ENCODE data around the gene PDHX.

PDHX gene

DNA sequence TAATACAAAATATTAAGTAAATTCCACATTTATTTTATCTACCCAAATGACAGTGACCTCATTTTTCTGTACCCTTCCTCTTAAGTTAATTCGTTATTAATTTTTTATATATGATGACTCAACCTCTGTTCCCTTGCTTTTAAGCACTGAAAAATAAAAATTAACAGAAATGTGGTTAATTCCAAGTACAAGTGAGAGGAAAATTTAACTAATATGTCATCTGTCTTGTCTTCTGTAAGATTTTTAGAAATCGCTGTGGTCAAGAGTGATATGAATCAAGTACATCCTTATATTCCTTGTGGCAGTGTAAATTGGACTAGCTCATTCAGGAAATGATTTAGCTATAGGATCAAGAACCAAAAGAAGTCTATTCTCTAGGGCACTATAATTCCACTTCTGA is 74.5 kb downstream of the PDHX start:
- no peak for DNase-seq (ENCODE audit: low spot score)

DNA sequence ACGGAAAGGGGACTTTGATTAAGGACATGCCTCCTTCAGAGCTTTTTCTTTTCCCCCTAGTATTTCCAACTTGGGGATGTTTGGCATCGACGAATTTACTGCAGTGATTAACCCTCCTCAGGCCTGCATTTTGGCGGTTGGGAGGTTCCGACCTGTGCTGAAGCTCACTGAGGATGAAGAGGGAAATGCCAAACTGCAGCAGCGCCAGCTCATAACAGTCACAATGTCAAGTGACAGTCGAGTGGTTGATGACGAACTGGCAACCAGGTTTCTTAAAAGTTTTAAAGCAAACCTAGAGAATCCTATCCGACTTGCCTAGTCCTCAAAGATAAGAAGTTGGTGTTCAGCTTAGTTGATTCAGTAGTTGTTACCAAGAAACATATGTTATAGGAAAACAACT is 78.4 kb downstream of the PDHX start:
- DNase-seq (ENCODE audit: low spot score): no peak

DNA sequence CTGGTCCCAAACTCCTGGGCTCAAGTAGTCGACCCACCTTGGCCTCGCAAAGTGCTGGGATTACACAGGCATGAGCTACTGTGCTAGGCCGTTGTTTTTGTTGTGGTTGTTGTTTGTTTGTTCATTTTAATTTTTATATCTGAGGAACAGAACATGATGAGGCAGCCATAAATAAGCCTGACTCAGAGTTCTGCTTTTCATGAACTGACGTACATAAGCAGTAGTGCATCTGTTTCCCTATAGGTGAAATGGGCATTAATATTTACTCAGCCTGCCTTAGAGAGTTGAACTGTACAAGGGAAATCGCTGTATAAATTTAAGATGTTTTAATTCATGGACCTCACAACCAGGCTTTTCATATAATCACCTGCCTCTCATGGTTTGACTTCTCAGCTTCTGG is 80.5 kb downstream of the PDHX start:
- DNase-seq (ENCODE audit: low spot score): no peak

DNA sequence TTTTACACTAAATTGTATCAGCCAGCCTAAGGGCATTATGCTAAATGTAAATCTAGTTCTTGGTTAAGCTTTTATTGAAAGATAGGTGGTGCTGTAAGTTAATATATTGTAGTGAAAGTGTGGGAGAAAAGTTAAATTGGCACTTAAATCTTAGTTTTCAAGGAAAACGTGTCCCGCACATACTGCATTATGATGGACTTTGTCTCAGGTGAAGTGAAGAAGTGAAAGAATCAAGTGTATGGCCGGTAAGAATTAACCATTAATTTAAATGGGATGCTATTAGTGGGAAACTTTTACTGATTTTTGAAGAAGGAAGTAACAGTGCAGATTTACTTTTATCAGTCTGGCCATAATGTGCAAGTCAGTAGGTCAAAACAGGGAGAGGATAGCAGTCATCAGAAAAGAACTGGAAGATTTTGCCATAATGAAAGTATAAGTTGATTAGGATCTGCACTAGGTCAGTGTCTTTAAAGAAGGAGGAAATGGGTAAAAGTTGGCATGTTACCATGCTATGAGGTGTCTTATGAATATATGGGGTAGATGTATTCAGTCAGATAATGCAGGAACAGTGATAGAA is 81.6 kb downstream of the PDHX start:
- no peak for DNase-seq (ENCODE audit: low spot score)

DNA sequence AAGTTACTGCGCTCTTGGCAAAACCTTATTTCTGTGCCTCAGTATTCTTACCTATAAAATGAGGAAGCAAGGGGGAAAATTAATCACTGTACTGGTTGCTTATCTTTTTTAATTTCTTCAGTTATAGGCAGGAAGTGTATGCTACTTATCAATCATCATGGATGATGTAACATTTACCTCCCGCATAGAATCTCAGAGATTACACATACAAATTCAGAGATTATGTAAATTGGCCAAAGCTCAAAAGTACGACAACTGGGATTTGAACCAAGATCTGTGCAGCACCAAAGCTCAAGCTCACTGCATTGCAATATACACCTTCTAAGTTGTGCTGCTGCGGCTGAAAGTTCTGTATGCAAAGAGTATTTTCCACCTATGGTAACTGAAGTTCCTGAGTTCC is 83.0 kb downstream of the PDHX start:
- no peak for DNase-seq (ENCODE audit: low spot score)

DNA sequence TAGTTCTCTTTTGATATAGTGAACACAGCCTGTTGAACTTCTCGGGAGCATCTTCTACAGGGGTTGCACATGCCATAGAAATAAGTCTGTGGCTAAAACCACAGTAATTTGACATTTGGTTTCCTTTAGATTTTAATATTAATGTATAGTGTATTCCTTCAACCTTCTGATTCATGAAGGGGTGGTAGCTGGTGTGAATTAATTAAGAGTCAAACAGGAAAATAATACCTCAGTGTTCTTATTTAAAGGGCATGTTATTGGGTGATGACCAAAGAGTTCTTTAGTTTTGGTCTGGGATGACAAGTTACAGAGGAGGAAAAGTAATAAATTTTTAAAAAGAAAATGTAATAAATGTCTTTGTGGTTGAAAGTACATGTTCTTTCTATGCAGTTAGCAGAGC is 86.8 kb downstream of the PDHX start:
- DNase-seq (ENCODE audit: low spot score): no peak

DNA sequence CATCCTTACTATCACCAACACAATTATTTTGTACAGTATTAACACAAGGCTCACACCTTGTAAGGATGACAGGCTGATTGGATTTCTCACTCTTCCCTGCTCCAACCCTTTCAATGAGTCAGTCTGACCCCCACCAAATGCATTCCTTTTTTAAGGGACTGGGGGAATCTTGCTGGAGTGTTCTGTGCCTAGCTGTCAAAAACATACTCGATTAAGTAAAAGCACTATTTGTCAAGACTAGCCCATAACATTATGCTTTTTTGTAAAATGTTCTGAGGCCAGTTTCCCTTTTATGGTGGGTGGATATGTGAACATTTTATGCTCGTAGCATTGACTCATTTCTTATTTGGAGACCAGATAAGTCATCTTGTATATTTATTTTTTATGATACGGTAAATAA is 87.2 kb downstream of the PDHX start:
- no peak for DNase-seq (ENCODE audit: low spot score)

DNA sequence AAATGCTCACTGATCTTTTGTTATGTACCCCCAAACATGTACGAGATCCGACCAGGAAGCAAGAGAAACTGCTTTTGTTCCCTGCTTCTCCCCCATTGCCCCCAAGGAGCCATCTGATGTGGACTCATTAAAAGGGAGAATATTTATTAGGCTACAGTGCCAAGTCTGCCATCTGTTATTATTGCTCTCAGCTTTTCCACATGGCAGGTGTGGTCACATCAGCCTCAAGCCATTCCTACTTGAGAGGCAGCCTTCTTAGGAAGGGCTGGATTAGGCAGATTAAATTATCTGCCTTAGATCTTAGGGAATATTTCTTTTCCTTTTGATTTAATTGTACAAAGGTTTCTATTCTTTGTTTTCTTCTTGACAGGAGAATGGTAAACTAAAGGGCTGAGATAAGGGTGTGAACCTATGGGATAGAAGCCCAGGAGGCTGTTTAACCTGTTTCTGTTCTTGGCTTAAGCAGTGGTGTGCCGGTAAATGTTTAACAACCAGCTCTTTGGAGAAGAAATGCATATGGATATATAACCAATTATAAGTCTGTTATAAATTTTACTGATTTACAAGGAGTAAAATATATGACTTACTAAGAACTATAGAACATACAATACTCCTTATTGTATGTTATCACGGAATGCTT is 88.8 kb downstream of the PDHX start:
- DNase-seq (ENCODE audit: low spot score): no peak

DNA sequence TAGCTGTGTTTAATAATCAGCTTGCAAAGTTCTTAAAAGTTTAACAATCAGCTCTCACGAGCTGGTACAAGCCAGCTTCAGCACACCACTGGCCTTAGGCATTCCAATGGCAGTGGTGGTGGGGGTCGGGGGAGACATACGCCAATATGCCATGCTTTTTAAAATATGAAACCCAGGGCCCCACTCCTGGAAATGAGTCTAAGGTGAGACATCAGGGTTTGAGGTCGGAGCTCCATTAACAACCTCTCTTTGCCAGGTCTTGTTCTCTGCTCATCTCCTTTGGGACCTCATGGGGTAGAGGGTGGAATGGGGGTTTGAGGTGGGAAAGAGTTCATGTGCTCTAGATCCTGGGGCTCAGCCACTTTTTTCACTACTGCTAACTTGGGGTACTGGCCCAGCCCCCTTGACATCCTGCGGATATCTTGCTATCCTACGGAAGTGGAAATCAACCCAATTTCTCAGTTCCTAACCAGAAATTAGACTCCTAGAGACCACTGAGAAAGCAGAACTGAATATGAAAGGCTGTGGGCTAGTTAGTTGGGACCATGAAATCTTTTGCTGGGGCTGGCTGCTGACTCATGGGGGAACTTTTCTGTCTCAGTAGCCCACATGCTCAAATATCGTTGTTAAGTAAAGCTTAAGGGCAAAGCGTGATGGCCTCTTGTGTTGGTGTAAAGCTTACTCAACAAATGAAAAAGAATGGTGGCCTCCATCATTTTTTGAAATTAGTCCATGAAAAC is 90.1 kb downstream of the PDHX start:
- DNase-seq (ENCODE audit: low spot score): no peak

DNA sequence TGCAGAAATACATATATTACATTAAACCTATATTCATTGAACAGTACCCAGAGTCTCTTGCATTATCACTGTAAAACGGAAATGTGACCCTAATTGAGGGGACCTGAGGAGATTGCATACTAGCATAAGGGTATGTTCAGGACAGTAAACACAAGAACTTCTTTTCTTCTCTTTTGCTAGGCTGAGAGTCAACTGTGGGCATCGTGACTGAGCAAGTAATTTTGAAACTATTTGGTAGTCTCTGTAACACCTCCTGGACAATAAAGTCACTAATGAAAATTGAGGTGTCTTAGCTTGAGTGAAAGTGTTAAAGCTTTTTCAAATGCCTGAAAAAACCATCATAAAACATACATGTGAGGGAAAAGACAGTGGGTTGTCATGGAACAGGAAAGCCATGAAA is 90.9 kb downstream of the PDHX start:
- DNase-seq (ENCODE audit: low spot score): no peak

DNA sequence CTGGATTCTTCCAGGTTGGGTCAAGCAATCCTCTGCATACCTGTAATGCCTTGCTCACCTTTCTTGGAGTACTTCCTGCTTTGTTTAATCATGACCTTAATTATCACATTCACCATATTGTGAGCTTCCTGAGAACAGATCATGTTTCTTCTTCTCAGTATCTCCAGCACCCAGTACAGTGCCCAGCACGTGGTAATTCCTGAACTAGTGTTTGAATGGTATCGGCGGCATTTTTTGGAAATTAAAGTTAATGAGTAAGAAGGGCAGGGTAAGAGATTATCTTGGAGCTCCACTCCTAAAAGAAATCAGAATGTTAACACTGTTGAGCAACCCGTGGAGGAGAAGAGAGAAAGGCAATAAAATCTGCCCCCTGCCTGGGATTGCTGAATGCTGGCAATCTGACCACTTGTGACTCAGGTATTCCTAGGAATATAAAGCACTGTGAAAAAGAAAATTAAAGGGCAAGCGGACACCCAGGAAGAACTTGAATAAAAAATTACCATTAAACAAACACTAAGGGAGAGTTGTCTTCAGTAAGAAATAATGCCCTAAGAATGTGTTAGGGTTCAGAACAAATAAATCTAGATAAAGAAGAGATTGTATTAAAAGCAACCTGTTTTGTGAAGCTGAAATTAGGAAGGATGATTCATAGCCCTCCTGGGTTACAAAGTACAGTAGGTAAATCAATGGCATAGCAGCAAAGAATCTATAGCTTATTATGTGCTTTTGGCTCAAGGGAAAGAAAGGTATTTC is 92.9 kb downstream of the PDHX start:
- DNase-seq (ENCODE audit: low spot score): no peak

DNA sequence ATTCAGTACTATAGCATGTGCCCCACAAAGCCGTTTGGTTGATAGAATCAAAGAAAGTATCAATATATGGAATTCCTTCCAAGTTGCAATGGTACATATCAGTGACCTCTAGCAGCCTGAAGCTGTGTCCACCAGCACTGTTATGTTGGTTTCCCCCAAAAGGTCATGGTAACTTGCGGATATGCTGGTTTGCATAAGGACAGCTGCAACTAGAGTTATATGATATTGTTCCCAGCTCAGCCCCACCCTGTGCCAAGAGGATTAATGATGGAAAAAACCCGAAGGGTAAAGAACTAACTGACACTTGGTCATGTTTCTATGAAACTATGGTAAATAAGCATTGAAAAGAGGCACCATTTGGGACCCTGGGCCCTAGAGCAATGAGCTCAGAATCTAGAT is 93.5 kb downstream of the PDHX start:
- DNase-seq (ENCODE audit: low spot score): no peak

DNA sequence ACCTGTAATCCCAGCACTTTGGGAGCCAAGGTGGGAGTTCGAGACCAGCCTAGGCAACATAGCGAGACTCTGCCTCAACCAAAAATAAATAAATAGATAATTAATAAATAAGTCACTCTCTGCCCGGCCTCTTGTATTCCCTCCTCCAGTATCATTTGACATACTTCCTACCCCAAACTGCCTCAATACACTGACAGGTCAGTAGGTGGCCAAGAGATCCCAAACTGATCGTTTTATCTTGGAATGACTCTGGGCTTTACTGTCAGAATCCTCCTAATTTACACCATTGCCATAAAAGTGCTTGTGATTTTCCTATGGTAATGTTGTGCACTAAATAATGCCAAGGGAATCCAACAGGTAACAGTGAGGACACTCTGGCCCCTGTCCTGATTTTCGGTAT is 94.2 kb downstream of the PDHX start:
- DNase-seq (ENCODE audit: low spot score): no peak

DNA sequence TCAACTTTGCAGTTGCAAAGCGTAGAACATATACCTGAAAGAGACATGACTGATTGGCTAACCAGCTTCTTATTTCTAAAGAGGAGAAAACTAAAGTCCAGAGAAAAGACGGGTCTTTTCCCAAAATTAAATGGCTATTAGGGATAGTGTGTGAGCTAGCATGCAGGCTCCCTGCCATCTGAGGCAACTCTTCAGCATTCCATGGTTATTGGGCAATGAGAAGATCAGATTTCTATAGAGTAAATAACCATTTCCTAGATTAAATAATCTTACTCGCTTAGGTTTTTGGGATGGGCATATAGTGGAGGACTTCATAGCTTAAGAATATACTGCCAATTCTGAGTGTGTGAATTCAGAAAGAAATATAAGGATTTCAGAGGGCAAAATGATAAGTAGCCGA is 95.0 kb downstream of the PDHX start:
- DNase-seq (ENCODE audit: low spot score): no peak

DNA sequence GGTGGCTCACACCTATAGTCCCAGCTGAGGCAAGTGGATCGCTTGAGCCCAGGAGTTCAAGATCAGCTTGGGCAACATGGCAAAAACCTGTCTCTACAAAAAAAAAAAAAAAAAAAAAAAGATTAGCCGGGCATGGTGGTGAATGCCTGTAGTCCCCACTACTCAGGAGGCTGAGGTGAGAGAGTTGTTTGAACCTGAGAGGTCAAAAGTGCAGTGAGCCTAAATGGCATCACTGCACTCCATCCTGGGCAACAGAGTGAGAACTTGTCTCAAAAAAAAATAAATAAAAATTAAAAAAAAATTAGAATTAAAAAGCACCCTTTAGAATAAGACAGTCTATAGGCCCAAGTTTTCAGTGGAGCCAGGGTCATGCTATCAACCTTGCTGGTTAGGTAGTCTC is 95.5 kb downstream of the PDHX start:
- DNase-seq (ENCODE audit: low spot score): no peak

DNA sequence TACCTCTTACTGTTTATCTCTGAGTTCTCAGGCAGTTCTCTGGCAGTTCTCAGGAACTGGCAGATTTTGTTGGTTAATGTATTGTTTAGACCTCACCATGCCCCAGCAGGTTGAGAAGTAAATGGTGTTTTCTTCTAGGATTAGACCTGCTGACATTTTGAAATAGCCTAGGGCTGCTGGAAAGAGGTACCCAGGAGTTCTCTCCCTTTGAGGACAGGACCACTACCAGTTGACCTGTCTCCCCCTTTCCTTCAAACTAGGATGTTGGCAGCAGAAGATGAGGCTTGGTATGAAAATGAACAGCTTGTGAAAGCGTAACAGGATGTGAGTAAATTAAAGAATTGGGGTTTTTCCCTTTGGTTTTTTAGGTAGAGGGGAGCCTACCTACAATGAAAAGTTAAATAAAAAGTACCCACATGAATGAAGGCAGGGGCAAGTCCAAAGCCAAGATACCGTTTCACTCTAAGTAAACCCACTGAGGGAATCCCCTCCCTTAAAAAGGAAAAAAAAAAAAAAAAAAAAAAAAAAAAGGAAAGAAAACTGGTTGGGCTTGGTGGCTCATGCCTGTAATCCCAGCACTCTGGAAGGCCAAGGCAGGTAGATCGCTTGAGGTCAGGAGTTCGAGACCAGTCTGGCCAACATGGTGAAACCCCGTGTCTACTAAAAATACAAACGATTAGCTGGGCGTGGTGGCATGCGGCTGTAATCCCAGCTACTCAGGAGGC is 96.2 kb downstream of the PDHX start:
- DNase-seq (ENCODE audit: low spot score): no peak

DNA sequence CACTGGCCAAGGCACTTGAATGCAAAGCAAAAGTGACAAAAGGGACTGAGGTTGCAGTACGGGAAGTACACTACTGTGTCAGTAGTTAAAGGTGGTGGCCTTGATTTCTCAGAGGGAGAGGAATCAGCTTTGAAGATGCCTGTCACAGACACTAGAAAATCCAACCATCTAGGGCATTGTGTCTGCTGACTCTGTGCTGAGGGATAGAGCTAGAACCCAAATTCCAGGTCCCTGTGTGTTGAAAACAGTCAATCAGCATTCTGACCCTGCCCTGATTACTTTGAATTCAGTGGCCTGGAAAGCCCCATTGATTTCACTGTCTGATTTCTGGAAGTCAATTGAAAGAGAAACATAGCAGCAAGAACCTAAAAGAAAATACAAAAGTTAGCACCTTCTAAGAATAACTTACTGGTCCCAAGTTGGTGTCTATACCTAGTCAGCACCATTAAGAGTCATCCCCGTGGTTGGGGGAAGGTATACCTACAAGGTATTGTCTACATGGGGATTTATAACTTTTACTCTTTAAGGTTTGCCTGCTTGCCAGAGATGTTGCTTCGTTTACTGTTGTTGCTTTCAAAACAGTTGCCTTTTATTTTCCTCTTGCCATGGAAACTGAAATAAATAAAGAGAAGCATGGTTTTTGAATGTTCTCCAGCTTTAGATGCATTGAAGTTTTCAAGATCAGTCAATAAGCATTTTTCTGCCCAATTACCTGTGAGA is 97.3 kb downstream of the PDHX start:
- no peak for DNase-seq (ENCODE audit: low spot score)

DNA sequence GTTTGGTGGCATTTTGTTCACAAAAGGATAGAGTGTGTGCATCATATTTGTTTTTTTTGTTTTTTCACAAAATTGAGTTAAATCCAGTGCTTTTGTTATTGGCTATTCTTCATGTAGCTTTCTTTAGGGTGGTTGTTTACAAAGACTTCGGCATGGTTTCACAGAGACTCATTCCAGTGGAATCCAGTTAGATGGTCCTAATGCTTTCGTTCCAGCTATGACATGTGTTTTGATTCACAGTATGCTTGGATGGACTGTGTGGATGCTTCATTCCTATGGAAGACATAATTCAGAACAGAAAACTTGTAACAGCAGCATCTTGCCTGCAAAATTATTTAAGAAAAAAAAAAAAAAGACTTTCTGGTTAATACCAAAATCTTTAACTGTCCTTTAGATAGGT is 97.9 kb downstream of the PDHX start:
- DNase-seq (ENCODE audit: low spot score): no peak

DNA sequence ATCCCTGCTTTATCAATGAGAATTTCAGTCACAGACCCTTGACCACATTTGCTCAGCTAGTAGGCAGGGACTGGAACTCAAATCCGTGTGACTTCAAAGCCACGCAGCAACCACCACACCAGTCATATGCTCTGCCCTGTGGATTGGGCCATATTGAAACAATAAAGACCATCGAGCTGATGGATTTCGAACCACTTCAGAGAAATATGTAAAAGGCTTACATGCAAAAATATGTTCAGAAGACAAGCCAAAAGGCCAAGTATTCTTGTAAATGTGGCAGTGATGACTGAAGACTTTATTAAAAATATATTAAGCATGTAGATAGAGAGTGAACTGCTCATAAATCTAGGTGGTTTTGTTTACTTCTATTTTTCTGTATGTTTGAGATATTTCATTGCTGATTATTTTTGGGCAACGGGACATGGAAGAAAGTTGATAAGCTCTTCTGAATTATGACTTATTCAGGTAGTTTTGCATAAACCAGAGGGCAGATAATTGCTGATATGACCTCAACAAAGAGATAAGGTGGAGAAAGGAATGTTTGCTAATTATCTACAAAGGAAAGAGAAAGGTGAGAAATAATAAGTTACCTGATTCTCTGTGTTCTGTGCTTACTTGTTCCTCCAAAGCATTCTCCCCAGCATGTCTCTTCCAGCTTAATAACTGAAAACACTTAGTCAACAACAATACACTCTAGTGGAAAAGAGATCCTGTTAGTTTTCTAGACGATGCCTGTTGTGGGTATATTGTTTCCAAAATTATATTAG is 99.4 kb downstream of the PDHX start:
- DNase-seq (ENCODE audit: low spot score): no peak

DNA sequence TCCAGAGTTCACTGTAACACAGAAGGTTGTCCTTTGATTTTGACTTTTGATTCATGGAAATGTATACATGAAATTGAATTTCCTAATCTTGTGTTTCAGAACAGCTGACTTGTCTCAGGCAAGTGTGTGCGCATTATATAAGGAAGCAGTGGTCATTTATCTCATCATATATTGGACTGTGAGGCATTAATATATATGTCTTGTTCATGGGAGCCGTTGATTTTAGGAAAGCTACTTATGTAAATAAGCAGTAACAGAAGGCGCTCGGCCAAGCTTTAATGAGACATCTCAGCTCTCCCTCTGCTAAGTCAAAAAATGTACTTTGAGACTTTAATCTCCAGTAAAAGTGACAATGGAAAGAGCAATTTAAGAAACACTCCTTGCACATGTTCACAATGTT is 100.5 kb downstream of the PDHX start:
- no peak for DNase-seq (ENCODE audit: low spot score)

Measured in HuH-7.5 (cell line).